HG03565 (cell line): Measurements from ENCODE around the gene FLYWCH1.

Source experiments
- ATAC-seq: cut with Tn5 transposase; IDR thresholded peaks from one replicate; pipeline ENCODE4 v1.9.1; 2021; ENCODE audit warnings: mild to moderate bottlenecking, moderate library complexity; ENCODE audit not compliant: unreplicated experiment

FLYWCH1 gene

DNA sequence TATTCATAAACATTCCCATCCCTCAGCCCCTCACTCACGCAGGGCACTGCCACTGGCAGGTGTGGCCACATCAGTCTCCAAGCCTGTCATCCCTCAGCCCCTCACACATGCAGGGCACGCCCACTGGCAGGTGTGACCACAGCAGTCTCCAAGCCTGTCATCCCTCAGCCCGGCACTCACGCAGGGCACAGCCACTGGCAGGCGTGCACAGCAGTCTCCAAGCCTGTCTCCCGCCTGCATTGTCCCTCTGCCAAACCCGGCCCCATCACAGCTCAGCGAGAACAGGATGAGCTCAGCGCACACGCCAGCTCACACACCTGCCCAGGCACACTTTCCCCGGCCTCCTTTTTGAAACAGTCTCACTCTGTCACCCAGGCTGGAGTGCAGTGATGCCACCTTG lies 40.9 kb downstream of the FLYWCH1 start:
- no peak for ATAC-seq

DNA sequence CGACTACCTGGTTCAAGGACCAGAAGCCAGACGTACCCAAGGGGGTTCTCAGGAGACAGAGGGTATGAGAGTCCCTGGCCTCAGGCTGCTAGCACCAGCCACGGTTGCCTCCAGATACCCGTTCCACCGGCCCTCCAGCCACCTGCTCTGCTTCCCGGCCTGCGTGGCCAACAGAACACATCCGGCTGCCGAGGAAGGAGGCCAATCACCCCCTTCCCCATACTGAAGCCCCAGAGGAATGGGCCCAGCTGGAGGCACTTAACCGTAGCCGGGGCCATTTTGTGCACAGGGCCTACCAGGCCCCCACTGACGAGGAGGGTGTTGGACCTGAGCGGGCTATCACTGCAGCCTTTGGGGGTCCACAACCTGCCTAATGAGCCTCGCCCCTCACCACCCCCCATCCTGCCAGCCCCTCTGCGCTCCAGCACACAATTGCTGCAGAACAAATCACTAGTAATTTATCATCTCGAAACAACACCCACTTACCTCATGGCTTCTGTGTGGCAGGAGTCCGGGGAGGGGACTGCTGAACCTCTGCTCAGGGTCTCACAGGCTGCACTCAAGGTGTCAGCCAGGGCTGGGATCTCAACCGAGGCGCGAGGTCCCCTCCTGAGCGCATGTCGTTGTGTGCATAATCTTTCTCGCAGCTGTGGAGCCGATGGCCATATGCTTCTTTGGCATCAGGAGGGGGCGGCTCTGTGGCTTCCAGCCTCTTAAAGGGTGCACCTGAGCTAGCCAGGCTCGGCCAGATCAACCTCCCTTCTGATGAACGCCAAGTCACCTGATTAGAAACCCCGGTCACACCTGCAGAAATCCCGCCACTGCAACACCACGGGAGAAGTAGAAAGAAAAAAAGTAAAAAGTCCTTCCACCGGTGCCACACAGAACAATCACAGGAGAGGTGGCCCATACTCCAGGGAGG lies 42.2 kb downstream of the FLYWCH1 start:
- ATAC-seq = no peak

DNA sequence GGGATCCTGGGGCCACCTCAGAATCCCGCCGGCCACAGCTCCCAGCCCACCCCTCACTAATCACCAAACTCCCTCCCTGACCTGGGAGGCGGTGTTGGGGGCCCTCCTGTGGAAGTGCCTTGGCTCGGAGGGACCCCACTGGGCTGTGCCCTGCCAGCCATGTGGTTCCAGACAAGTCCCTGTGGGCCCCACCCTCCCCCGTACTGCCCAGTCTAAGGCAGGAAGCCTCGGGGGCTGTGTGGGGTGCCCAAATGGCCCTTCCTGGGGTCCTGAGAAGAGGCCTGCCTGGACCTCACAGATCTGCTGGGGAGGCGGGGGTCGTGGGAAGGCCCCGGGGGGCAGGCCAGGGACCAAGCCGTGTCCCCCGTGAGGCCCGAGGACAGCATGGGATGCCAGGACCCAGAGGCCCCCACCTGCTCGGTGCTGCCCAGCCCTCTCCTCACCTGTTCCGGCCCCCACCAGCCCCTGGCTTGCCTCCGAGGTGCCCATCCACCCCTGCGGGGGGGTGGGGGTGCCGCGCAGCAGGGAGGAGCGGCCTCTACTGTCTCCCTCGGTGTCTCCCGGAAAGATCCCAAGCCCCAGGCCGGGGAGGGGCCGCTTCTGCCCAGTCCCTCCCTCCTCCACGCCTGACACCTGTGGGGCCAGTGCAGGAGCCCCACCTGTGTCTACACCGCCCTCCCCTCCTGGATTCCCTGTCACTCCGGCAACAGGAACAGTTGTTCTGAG lies 43.1 kb downstream of the FLYWCH1 start:
- no peak for ATAC-seq

DNA sequence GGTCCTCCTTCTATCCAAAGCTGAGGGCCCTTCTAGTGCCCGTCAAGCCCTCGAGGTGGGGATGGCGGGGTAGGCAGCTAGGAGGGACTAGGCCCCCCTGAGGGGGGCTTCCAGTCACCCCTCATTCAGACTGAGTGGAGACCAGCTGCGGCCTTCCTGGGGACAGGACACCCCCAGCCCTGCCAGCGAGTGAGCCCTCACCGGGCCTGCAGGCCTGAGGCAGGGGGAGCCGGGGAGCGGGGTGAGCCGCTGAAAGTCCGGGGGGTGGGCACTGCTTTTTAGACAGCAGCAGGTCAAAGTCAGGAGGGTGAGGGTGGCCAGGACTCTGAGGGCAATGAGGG lies 43.7 kb downstream of the FLYWCH1 start:
- ATAC-seq = no peak

DNA sequence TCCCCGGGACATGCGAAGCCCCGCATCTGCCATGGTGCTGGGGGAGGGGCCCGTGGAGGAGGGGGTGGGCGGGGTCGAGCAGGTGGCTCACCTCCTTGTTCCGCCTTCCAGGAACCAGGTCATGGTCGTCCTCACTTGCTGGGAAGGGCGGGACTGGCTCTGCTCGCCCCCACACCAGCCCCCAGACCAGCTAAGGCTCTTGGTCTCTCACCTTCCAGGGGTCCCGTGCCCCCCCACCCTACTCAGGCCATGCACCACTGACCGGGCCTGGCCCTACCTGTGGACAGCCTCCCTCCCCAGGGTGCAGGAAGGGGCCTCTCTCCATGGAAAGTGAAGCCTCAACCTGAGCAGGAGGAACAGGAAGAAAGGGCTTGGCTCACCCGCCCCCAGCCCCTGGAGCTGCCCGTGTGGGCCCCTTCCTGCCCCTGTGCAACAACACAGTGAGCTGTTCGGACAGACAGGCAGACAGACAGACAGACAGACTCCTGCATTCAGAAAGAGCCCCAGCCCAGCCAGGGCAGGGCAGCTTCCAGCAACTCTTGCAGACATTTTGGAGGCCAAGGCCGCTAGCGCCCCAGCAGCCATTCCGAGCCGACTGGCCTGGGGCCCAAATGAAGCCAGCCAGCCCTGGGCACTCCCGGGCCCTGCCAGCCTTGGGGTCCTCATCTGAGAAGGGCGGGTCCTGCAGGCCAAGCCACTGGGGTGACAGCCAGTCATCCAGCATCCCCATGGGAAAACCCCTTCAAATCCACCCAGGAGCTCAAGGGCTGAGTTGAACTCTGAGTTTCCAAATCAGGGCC lies 44.2 kb downstream of the FLYWCH1 start:
- ATAC-seq = no peak

DNA sequence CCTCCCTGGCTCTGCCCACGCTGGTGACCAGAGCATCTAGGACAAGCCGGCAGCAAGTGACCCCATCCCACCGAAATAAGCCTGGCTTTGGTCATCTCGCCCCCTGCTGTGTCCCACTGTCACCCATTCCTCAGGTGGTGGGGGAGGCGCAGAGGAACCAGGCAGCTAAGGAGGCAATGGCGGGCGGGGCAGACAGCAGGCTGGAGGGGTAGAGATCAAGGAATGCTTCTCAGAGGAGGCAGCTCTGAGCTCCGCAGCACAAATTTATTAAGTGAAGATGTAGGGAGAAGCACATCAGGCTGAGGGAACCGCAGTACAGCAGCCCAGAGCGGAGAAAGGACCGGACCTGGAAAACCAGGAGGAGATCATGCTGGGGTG lies 44.8 kb downstream of the FLYWCH1 start:
- ATAC-seq = no peak

DNA sequence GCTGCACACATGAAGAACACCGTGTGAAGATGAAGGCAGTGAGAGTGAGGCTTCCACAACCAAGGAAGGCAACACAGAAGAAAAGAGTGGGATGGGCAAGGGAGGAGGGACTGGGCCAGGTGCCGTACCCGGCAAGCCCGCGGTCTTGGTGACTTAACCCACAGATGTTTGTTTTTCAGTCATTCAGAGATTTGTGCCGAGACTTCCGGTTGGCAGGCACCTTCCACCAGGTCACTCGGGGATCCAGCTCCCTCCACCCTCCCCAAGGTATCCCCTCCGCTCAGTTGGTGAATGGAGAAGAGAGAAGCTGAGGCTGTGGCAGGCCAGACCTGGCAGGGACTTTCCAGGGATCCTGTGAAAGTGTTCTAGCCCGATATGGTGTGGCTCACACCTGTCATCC lies 47.5 kb downstream of the FLYWCH1 start:
- ATAC-seq = no peak

DNA sequence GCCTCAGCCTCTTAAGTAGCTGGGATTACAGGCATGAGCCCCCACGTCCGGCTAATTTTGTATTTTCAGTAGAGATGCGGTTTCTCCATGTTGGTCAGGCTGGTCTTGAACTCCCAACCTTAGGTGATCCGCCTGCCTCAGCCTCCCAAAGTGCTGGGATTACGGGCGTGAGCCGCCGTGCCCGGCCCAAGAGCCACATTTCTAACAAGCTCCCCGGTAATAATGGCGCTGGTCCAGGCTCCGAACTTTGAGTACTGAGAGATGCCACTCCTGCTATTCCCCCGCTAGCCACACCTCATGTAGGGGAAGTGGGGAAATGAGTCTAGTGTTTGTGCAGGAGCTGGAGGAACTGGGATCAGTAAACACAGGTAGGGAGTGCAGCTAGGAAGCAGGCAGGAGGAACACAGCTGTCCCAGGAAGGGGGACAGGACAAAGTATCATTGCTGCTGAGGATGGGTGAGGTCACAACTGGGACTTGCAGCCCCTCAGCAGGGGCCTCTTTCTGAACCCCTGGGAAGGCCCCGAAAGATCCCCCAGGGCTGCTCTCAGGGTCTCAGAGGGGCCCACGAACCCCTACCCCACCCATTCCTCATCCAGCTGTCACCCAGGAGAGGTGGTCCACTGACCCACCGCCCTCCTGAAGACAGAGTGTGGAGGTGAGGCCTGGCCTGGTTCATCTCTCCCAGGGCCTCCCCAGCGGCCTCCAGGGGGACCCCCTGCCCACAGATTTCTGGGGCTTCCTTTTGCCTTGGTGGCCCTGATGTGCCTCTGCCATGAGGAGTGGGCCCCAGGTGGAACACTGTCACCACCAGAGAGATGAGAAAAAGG lies 48.7 kb downstream of the FLYWCH1 start:
- ATAC-seq = no peak

DNA sequence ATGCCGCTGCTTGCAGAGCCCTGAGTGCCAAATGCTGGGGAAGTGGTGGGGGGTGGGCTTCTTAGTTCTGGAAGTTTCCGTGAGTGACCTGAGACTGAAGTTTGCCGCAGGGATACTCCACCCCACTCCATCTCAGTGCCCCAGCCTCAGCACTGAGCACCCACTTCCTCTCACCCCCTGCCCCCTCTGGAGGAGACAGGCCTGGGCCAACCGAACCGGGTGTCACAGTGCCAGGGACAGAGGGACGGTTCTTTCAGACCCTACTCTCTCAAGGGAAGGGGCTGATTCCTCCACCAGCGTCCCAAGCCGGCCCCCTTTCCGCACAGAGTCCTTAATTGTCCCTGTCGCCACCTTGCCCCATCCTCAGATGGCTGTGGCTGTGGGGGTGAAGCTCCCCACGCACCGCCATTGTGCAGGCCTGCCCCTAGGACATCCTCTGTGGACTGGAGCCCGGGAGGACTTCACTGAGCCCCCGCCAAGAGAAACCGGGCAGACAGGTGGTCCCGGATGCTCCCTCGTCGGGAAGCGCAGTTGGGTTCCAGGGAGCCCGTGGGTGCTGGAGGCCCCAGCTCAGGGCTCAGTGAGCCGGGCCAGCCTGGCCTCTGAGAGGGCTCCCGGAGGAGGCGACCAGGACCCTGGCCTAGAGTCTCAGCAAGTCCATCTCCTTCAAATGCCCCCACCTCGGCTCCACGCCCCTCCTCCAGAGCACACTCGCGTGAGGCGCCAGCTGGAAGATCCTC lies 50.8 kb downstream of the FLYWCH1 start:
- no peak for ATAC-seq

DNA sequence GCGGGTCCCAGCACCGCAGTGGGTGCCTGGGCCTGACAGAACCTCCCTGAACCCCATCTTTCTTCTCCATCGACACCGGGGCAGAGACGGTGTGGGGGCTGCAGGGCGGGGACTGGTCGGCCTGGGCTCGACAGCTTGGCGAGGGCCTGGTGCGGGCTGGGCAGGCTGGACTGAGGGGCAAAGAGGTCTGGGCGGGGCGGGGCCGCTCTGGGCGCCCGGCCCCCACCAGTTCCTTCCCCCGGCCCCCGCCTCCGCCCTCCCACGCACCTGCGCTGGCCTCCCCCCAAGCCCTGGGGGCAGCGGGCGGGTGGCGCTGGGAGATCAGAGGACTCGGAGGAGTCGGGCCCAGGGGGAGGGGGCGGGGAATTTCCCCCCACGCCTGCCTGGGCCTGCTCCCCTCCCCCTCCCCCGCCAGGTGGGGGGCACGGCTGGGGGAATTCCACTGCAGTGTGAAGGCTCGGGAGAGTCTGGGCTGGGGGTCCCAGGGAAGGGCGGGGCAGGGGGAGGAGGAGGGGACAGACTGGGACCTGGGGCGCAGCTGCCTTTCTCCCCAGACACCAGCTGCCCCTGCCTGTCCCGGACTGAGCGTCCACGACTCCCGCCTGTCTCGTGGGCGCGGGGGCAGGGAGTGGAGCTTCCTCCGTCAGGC lies 51.5 kb downstream of the FLYWCH1 start:
- ATAC-seq = no peak

DNA sequence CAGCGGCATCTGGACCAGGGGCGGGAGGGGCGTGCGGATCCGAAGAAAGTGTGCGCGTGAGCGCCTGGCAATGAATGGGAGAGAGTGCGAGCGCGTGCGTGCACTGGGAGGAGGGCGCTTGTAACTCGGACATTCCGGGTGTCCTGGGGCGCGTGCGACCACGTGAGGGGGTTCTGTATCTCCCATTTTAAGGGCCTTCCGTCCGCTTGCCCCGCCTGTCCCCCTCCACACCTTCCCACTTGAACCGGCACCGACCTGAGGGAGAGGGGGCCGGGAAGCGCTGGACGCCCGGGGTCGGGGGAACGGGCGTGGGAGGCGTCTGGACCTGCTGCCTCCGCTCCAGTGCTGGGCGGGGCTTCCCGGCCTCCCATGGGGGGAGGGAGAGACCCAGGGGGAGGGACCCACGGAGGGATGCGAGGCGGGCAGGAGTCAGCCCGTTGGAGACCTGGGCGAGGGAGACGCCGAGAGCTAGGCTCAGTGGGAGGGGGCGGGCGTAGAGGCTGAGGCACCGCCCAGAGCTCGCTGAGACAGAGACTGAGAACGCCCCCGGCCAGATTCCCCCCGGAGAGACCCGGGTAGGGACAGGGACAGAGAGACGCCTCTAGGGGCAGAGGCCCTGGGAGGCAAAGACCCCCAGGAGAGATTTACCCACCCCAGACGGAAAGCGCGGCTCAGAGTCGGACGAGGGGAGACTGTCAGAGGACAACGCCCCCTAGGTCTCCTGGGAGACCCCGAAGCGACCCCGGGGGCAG lies 52.2 kb downstream of the FLYWCH1 start, which contains the start of gene KREMEN2:
Gene KREMEN2, plus strand, starts transcription at position 553 of the 752 bp plus-strand sequence. CDS start 246 bp downstream, outside the sequence.
- no peak for ATAC-seq

DNA sequence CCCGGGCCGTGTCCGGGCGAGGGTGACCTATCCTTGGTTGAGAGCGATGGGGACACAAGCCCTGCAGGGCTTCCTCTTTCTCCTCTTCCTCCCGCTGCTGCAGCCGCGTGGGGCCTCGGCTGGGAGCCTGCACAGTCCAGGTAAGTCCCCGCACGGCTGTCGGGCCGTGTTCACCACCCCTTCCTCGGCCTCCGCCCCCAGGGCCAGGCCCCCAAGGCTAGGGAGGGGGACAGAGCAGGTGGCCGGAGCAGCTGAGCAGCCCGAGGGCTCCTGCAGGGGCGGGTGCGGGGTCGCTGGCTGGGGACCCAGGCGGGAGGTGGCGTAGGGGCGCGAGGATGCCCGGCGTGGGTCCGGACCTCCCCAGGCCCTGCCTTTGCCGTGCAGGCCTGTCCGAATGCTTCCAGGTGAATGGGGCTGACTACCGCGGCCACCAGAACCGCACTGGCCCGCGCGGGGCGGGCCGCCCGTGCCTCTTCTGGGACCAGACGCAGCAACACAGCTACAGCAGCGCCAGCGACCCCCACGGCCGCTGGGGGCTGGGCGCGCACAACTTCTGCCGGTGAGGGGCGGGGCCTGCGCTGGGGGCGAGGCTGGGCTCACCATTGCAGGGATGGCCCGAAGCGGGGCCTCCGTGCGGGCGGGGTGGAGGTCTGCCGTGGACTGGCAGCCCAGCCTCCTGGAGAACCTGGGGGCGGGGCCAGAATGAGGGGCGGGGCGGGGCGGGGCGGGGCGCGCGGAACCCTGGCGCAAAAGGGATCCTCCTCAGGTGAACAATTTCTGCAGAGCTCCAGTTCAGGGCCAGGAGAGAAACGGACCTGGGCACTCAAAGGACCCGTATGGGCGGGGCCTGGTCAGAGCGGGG lies 53.0 kb downstream of the FLYWCH1 start:
- ATAC-seq = no peak

DNA sequence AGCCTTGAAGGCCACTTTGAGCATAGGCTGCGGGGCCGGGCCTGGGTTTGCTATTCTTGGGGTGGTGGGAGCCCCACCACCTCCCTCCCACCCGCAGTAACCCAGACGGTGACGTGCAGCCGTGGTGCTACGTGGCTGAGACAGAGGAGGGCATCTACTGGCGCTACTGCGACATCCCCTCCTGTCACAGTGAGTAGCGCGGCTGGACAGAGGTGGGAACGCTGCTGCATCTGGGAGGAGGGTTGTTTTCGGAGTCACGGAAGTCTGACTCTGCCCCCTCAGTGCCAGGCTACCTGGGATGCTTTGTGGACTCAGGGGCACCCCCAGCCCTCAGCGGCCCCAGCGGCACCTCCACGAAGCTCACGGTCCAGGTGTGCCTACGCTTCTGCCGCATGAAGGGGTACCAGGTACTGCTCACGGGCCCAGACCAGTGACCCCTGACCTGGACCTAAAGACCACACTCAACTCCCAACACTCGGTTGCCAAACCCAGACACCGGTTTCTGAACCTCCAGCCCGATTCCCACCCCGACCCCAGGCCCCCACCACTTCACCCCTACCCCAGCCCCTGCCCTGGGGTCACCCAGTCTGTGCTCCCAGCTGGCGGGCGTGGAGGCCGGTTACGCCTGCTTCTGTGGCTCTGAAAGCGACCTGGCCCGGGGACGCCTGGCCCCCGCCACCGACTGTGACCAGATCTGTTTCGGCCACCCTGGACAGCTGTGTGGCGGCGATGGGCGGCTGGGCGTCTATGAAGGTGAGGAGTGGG lies 54.5 kb downstream of the FLYWCH1 start:
- ATAC-seq = no peak

DNA sequence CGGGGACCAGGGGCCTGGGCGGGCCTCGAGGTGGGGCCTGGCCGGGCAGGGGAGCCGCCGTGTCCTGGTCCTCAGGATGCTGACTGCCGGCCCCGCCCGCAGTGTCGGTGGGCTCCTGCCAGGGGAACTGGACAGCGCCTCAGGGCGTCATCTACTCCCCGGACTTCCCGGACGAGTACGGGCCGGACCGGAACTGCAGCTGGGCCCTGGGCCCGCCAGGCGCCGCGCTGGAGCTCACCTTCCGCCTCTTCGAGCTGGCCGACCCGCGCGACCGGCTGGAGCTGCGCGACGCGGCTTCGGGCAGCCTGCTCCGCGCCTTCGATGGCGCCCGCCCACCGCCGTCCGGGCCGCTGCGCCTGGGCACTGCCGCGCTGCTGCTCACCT lies 55.1 kb downstream of the FLYWCH1 start:
- ATAC-seq = no peak

DNA sequence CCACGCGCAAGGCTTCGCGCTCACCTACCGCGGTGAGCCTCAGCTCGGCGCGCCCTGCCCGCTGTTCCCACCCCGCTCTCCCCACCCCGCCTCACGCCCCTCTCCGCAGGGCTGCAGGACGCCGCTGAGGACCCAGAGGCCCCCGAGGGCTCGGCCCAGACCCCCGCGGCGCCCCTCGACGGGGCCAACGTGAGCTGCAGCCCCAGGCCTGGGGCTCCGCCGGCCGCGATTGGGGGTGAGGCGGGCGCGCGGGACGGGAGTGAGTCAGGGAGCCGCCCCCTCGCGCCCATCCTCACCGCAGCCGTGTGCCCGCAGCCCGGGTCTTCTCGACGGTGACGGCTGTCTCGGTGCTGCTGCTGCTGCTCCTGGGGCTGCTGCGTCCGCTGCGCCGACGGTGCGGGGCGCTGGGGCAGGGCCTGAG lies 55.5 kb downstream of the FLYWCH1 start:
- no peak for ATAC-seq

DNA sequence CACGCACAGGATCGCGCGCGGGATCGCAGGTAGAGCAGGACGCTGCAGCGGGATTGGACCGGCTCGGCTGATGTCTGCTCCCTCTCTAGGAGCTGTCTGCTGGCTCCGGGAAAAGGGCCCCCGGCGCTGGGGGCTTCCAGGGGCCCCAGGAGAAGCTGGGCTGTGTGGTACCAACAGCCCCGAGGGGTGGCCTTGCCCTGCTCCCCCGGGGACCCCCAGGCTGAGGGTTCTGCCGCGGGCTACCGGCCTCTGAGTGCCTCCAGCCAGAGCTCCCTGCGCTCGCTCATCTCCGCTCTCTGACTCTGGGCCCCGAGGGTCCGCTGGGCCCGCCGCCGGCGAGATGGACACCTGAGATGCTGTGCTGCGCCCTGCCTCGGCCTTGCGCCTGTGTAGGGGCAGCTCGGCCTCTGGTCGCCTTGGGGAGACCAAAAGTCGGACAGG lies 56.0 kb downstream of the FLYWCH1 start:
- no peak for ATAC-seq

DNA sequence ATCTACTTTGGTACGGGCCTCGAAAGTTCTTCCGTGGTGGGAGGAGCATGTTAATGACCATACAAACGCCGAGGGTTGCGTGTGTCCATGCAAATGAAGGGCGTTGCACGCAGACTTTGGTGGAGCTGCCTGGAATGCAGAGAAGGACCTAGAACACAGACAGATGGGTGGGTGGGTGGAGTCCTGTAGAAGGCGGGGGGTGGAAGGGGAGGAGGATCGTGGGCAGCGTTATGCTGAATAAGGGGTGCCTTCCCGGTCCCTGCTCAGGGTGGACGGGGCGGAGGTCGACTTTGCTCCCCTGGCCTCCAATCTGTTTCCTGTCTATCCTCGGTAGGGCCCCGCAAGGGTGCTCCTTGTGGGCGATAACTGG lies 56.6 kb downstream of the FLYWCH1 start:
- ATAC-seq = no peak
